ENCODE data around the gene PLD1. TPM values are rescaled to one million over a fixed set of nuclear protein-coding genes. Genes with fewer than 3 reads are reported as not detected.
"Not testable (repeated sequence)": the region's sequence is repeated elsewhere in the genome, so short reads cannot be mapped to it uniquely, and the experiment has no call there.

The PLD1 gene
- total and polyA plus RNA-seq, 2 of the 8 experiments (the other 6 are each of a cell fraction or from before 2014, with no cell fraction given), result 1.2 to 2.6 TPM

- DNase-seq (ENCODE audit: low read depth in 1 of 2, low spot score in 2 of 2); H2BK5ac ChIP-seq (ENCODE audit: low read depth, low read length); H2BK15ac ChIP-seq (ENCODE audit: low read length); H3K23ac ChIP-seq (ENCODE audit: insufficient read length); H3K4ac ChIP-seq (replicated peaks; ENCODE audit: insufficient read length, low read depth, low read length); H3K27ac ChIP-seq (ENCODE audit: low read depth, low read length); H4K20me1 ChIP-seq (replicated peaks in 1 of 2; ENCODE audit: control insufficient read depth in 1 of 2, insufficient read depth in 2 of 2, low read length in 2 of 2); H3K36me3 ChIP-seq (ENCODE audit: control insufficient read depth in 2 of 4, insufficient read depth in 4 of 4, low read length in 3 of 4); FAIRE-seq; H3K4me1 ChIP-seq (replicated peaks in 1 of 4; ENCODE audit: control insufficient read depth in 3 of 4, insufficient read depth in 4 of 4, low read length in 3 of 4); H4K5ac ChIP-seq (ENCODE audit: insufficient read length, low read depth, low read length); H3K18ac ChIP-seq (ENCODE audit: extremely low read depth, low read length); H3K14ac ChIP-seq (ENCODE audit: insufficient read length); H3K56ac ChIP-seq (replicated peaks; ENCODE audit: insufficient read length, low read depth, low read length); H2BK12ac ChIP-seq (ENCODE audit: low read depth, low read length); POLR2A ChIA-PET (ENCODE audit: partially characterized antibody); H3K27me3 ChIP-seq (replicated peaks in 1 of 4; ENCODE audit: control insufficient read depth in 3 of 4, extremely low read depth in 1 of 4, insufficient read depth in 3 of 4, low read length in 3 of 4); H2AK5ac ChIP-seq (ENCODE audit: low read depth, low read length); H3K9ac ChIP-seq (replicated peaks in 1 of 4; ENCODE audit: extremely low read depth in 1 of 4, low read depth in 3 of 4, low read length in 3 of 4); H4K8ac ChIP-seq (ENCODE audit: extremely low read depth, insufficient read depth, low read length); H3K79me2 ChIP-seq (ENCODE audit: control insufficient read depth in 1 of 2, insufficient read depth in 2 of 2, low read length in 2 of 2); H2BK20ac ChIP-seq (ENCODE audit: low read length); H3K4me2 ChIP-seq (ENCODE audit: insufficient read depth in 1 of 2, low read depth in 2 of 2, low read length in 2 of 2); H3K79me1 ChIP-seq (ENCODE audit: low read depth, low read length); H3K4me3 ChIP-seq (ENCODE audit: extremely low read depth in 1 of 4, insufficient read depth in 2 of 4, low read depth in 3 of 4, low read length in 4 of 4); H2BK120ac ChIP-seq (replicated peaks; ENCODE audit: low read depth, low read length); H3K23me2 ChIP-seq (ENCODE audit: low read depth, low read length); H4K91ac ChIP-seq (replicated peaks; ENCODE audit: insufficient read length, low read length): not testable (repeated sequence)
- WGBS, 2 experiments (ENCODE audit: extremely low coverage in 1 of 2, insufficient coverage in 1 of 2, insufficient read length in 1 of 2, insufficient replicate concordance in 2 of 2, low coverage in 1 of 2, low lambda C conversion rate in 2 of 2, missing lambda C conversion rate in 1 of 2), result 89% methylated on average over 11 of the region's 11 CpGs; no CpG with 5 or more reads in 1 of the 2 experiments
- CTCF ChIA-PET (ENCODE audit: partially characterized antibody), result interaction anchor here (0.7 to 1.3 kb wide), 4 partner anchors 10 to 59 kb away, joined by 4 to 6 read pairs (median 4); no protein-coding TSS in a partner anchor
- Histone ChIP-seq H3K9me3 (ENCODE audit: insufficient read depth in 2 of 2, low read depth in 1 of 2, low read length in 1 of 2) (peaks cover 11 to 12% of the 10 kb centered on the region in 2 experiments), H2AFZ (ENCODE audit: low read length) (0 out of 2 replicates have a peak overlapping the region, but pooled peaks have one; percentile 70)
These were observed 63.7 kb downstream of the PLD1 start for GRCh38 chr3:171746320-171747222.

Measured in H1 (cell line).